ENCODE measurements around the gene KANSL1. TPM values are rescaled to one million over a fixed set of nuclear protein-coding genes. Genes with fewer than 3 reads are reported as not detected.

Gene KANSL1
- total and polyA plus RNA-seq, 2 donors from 2014 or later: 13.7 to 97.3 TPM

GRCh38 chr17:46120078-46120477 lies 73.2 kb downstream of the KANSL1 start:
- Histone ChIP-seq H3K9me3 (ENCODE audit: control insufficient read depth in 2 of 3, insufficient read depth in 1 of 3, low read length in 3 of 3) (no peaks in the 10 kb centered on the region), H3K27ac (ENCODE audit: low read depth in 2 of 2, low read length in 2 of 2) (no peak overlapping the region), H3K9ac (ENCODE audit: low read length in 3 of 3) (no peak overlapping the region), H3K4me1 (ENCODE audit: control insufficient read depth in 2 of 3, insufficient read depth in 2 of 3, low read depth in 1 of 3, low read length in 3 of 3) (peaks cover 0 to 38% (median 10%) of the 10 kb centered on the region in 3 donors), H3K4me3 (ENCODE audit: low read length in 3 of 3) (no peak overlapping the region), H3K36me3 (ENCODE audit: control insufficient read depth in 2 of 3, insufficient read depth in 3 of 3, low read length in 3 of 3) (no peaks in the 10 kb centered on the region), H3K27me3 (ENCODE audit: control insufficient read depth, insufficient read depth, low read length) (no peaks in the 10 kb centered on the region)
- no peak for TF ChIP-seq CTCF (IDR thresholded peaks at IDR 0.05; ENCODE audit: borderline replicate concordance, extremely low read depth, insufficient read depth)
- no peak for FAIRE-seq
- DNase-seq: no peak
- intact Hi-C loops (cut with DNase I): loop anchor here (10.0 kb wide), 1 partner anchor 45 kb away; no protein-coding TSS in a partner anchor

- H3K27ac ChIP-seq (ENCODE audit: low read depth in 2 of 2, low read length in 2 of 2): no peak overlapping the region
- DNase-seq (no peak), FAIRE-seq (no peak)
- H3K4me3 ChIP-seq (ENCODE audit: low read length in 3 of 3): no peak overlapping the region
- H3K36me3 ChIP-seq (ENCODE audit: control insufficient read depth in 2 of 3, insufficient read depth in 3 of 3, low read length in 3 of 3): no peaks in the 10 kb centered on the region
- no peak overlapping the region for H3K9ac ChIP-seq (ENCODE audit: low read length in 3 of 3)
- H3K27me3 ChIP-seq (ENCODE audit: control insufficient read depth, insufficient read depth, low read length): no peaks in the 10 kb centered on the region
- intact Hi-C loops (cut with DNase I): no loop called here
- no peaks in the 10 kb centered on the region for H3K9me3 ChIP-seq (ENCODE audit: control insufficient read depth in 2 of 3, insufficient read depth in 1 of 3, low read length in 3 of 3)
- no peak for TF ChIP-seq CTCF (IDR thresholded peaks at IDR 0.05; ENCODE audit: borderline replicate concordance, extremely low read depth, insufficient read depth)
- H3K4me1 ChIP-seq (ENCODE audit: control insufficient read depth in 2 of 3, insufficient read depth in 2 of 3, low read depth in 1 of 3, low read length in 3 of 3): peaks cover 0 to 38% (median 10%) of the 10 kb centered on the region in 3 donors
Observed at GRCh38 chr17:46118964-46119363, 74.3 kb downstream of the KANSL1 start.

GRCh38 chr17:46117850-46118696 lies 75.2 kb downstream of the KANSL1 start:
- no peak for TF ChIP-seq CTCF (IDR thresholded peaks at IDR 0.05; ENCODE audit: borderline replicate concordance, extremely low read depth, insufficient read depth)
- Histone ChIP-seq H3K4me3 (ENCODE audit: low read length in 3 of 3) (no peak overlapping the region), H3K4me1 (ENCODE audit: control insufficient read depth in 2 of 3, insufficient read depth in 2 of 3, low read depth in 1 of 3, low read length in 3 of 3) (peaks cover 0 to 42% (median 12%) of the 10 kb centered on the region in 3 donors), H3K9ac (ENCODE audit: low read length in 3 of 3) (no peak overlapping the region), H3K9me3 (ENCODE audit: control insufficient read depth in 2 of 3, insufficient read depth in 1 of 3, low read length in 3 of 3) (no peaks in the 10 kb centered on the region), H3K27me3 (ENCODE audit: control insufficient read depth, insufficient read depth, low read length) (no peaks in the 10 kb centered on the region), H3K36me3 (ENCODE audit: control insufficient read depth in 2 of 3, insufficient read depth in 3 of 3, low read length in 3 of 3) (no peaks in the 10 kb centered on the region), H3K27ac (ENCODE audit: low read depth in 2 of 2, low read length in 2 of 2) (no peak overlapping the region)
- intact Hi-C loops (cut with DNase I): no loop called here
- DNase-seq: no peak
- no peak for FAIRE-seq

Data from kidney (tissue), 14 donors.